ENCODE measurements around the gene PCNX3. TPM values are rescaled to one million over a fixed set of nuclear protein-coding genes. Genes with fewer than 3 reads are reported as not detected.

Gene PCNX3
- total and polyA plus RNA-seq, 2 donors (not counting 3 experiments of a cell fraction or from before 2014, with no cell fraction given), result 42.6 to 53.9 TPM

DNA sequence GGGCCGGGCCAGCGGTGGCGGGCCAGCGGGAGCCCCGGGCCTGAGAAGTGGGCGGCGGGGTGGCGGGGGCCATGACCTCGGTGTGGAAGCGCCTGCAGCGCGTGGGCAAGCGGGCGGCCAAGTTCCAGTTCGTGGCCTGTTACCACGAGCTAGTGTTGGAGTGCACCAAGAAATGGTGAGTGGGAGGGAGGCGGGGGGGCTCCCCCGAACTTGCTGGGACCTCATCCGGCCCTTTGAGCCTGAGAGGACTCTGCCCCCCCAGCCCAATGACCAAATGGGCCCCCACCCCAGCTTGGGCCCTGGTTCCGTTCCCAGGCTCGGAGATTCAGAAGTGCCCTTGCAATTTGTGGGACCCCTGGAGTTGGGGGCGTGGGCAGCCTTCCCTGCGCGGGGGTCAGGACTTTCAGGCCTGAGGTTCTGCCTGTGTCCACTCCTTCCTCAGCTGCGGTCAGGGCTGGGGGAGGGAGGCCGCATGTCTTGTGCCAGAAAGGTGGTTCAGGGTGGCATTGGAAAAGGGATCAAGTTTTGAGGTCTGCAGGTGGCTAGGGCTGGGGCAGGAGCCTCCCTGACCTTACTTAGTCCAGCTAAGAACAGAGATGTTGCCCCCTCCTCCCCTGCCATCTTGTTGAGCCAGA, 39.2 kb upstream of the PCNX3 start:
- TF ChIP-seq JUN (IDR thresholded peaks at IDR 0.05; ENCODE audit: borderline replicate concordance, insufficient read depth, insufficient read length, low read depth) (no peak), GATA2 (IDR thresholded peaks at IDR 0.05; ENCODE audit: insufficient read depth, insufficient read length, low read depth, low read length) (no peak), FOS (IDR thresholded peaks at IDR 0.05; ENCODE audit: borderline replicate concordance, insufficient read depth, low read length) (no peak), MYC (IDR thresholded peaks at IDR 0.05; ENCODE audit: low read depth, low read length) (no peak), POLR2AphosphoS5 (IDR thresholded peaks at IDR 0.05; ENCODE audit: insufficient read depth, low read depth, low read length) (no peak), POLR2A (IDR thresholded peaks at IDR 0.05; ENCODE audit: low read depth, low read length) (no peak), EZH2 (IDR thresholded peaks at IDR 0.05; ENCODE audit: borderline replicate concordance, low read depth, low read length, severe bottlenecking) (no peak)
- TF ChIP-seq, protein P1, sequence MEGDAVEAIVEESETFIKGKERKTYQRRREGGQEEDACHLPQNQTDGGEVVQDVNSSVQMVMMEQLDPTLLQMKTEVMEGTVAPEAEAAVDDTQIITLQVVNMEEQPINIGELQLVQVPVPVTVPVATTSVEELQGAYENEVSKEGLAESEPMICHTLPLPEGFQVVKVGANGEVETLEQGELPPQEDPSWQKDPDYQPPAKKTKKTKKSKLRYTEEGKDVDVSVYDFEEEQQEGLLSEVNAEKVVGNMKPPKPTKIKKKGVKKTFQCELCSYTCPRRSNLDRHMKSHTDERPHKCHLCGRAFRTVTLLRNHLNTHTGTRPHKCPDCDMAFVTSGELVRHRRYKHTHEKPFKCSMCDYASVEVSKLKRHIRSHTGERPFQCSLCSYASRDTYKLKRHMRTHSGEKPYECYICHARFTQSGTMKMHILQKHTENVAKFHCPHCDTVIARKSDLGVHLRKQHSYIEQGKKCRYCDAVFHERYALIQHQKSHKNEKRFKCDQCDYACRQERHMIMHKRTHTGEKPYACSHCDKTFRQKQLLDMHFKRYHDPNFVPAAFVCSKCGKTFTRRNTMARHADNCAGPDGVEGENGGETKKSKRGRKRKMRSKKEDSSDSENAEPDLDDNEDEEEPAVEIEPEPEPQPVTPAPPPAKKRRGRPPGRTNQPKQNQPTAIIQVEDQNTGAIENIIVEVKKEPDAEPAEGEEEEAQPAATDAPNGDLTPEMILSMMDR (IDR thresholded peaks at IDR 0.05; ENCODE audit: extremely low read depth in 1 of 2, insufficient read depth in 1 of 2, low read depth in 1 of 2, low read length in 2 of 2), result no peak
- TF ChIP-seq, protein P2, sequence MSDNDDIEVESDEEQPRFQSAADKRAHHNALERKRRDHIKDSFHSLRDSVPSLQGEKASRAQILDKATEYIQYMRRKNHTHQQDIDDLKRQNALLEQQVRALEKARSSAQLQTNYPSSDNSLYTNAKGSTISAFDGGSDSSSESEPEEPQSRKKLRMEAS (IDR thresholded peaks at IDR 0.05; ENCODE audit: insufficient read depth, insufficient read length), result no peak
- H3K9me3 ChIP-seq (replicated peaks; ENCODE audit: control insufficient read depth, insufficient read depth, low read length), result no peaks in the 10 kb centered on the region
- peak overlapping the region; percentile 16 to 34 (median 23) for H3K4me3 ChIP-seq (replicated peaks in 1 of 3; ENCODE audit: insufficient read depth in 1 of 3, low read depth in 1 of 3, low read length in 3 of 3)
- no peaks in the 10 kb centered on the region for H3K36me3 ChIP-seq (ENCODE audit: control insufficient read depth in 2 of 2, extremely low read depth in 1 of 2, insufficient read depth in 2 of 2, low read length in 2 of 2)
- no peak overlapping the region for H3K27ac ChIP-seq (ENCODE audit: insufficient read depth, low read depth, low read length)
- peaks cover 43% of the 10 kb centered on the region for H3K4me1 ChIP-seq (ENCODE audit: control insufficient read depth, extremely low read depth, insufficient read depth, low read length)
- H2AFZ ChIP-seq (ENCODE audit: low read depth, low read length), result no peak overlapping the region
- ChIA-PET CTCF (interaction anchor here (1.4 to 9.7 kb wide), 3 partner anchors 14 to 51 kb away, joined by 3 to 167 read pairs (median 22); no protein-coding TSS in a partner anchor), POLR2A (interaction anchor here (1.1 kb wide), 1 partner anchor 17 kb away, joined by 3 read pairs; no protein-coding TSS in a partner anchor)
- peak overlapping the region; percentile 20 for H3K9ac ChIP-seq (replicated peaks; ENCODE audit: extremely low read depth, insufficient read depth, low read length)
- dilution Hi-C loops (cut with MboI; ENCODE audit: extremely low pct_ligation_motif_present, low sequenced_read_pairs) (no loop called here), intact Hi-C loops (cut with micrococcal nuclease) (no loop called here)
- peaks cover 15% of the 10 kb centered on the region for H3K79me2 ChIP-seq (ENCODE audit: control insufficient read depth, insufficient read depth, low read length)
- H3K9me1 ChIP-seq (replicated peaks; ENCODE audit: control insufficient read depth, extremely low read depth, insufficient read depth, low read length), result no peaks in the 10 kb centered on the region
- no TSS peak for BruUV-seq (replicated peaks)
- DNase-seq (ENCODE audit: low read depth, low spot score) (no peak), FAIRE-seq (peak; percentile 33)
- H3K27me3 ChIP-seq (ENCODE audit: control insufficient read depth in 2 of 2, insufficient read depth in 2 of 2, low read length in 2 of 2), result no peaks in the 10 kb centered on the region
- peak overlapping the region; percentile 41 for H3K4me2 ChIP-seq (ENCODE audit: insufficient read depth, low read length)
- no peaks in the 10 kb centered on the region for H4K20me1 ChIP-seq (replicated peaks; ENCODE audit: control insufficient read depth, extremely low read depth, insufficient read depth, low read length)
